A172 (cell line): ENCODE results near the gene DOK6. TPM values are rescaled to one million over a fixed set of nuclear protein-coding genes. Genes with fewer than 3 reads are reported as not detected.

Experiments
- DNase-seq: peaks from one replicate; pipeline ENCODE4 v3.0.0-alpha.2; 2015; ENCODE audit warnings: low spot score
- total RNA-seq: library from RNA; depleted of rRNA; stranded (reverse); fragments of >200 nt; shearing (Covaris generic); gene quantifications from 2 replicates; pipeline ENCODE4 v1.2.3, GENCODE V29; 2014

Gene DOK6
- total RNA-seq, 1 experiment from 2014 or later = not detected

DNA sequence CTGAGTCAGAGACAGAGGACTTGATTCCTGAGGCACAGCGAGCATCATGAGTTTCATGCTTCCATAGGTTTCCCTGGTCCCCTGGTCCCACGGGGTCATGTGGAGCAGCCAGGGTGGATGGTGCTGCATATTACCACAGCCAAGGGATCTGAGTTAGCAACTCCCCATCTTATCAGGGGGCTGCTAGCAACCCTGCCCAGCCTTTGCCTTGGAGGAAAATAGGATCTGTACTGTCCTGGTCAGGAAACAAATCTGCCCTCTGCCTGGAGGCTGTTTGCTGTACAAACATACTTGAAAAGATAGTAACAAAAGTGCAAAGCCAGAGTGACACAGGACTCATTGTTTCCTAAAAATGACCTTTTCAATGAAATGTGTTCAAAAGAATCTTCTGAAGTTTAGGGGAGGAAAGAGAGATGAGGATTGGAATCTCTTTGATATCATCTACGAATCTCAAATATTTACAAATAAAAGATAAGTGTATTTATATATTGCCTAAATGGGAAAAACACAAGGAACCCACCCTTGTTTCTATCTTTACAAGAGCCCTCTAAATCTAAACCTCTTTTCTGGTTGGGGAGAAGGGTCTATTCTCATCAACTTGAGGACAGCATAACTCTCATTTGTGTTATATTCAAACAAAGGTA, 352.2 kb downstream of the DOK6 start:
- no peak for DNase-seq

DNA sequence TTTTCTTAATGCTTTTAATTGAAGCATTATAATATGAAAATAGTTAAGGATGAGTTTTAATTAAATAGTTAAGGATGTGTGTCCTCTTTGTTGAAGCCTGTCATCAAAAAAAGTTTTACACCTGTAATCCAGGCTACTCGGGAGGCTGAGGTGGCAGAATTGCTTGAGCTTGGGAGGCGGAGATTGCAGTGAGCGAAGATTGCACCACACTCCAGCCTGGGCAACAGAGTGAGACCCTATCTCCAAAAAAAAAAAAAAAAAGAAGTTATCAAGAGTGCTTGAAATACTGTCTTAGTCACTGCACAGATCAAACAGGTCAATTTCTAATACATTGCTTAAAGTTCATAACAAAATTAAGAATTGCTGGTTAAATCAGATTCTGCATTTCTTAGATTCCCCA, 353.4 kb downstream of the DOK6 start:
- DNase-seq = no peak

DNA sequence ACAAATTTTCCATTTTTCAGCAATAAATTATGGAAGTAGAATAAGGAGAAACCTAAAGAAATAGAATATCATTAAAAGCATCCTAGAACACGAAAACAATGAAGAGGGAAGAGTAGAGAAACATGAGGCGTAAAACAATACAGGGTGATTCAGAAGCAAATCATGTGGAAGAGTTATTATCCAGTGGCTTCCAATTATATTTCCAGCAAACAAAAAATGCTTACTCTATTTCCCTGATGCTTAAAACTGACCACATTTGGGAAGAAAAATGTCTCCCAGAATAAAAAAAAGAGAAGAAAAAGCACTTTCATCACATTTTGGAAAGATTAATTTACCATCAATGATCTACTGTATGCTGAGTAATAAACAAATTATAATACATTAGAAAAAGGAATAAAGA, 354.4 kb downstream of the DOK6 start:
- DNase-seq = no peak

DNA sequence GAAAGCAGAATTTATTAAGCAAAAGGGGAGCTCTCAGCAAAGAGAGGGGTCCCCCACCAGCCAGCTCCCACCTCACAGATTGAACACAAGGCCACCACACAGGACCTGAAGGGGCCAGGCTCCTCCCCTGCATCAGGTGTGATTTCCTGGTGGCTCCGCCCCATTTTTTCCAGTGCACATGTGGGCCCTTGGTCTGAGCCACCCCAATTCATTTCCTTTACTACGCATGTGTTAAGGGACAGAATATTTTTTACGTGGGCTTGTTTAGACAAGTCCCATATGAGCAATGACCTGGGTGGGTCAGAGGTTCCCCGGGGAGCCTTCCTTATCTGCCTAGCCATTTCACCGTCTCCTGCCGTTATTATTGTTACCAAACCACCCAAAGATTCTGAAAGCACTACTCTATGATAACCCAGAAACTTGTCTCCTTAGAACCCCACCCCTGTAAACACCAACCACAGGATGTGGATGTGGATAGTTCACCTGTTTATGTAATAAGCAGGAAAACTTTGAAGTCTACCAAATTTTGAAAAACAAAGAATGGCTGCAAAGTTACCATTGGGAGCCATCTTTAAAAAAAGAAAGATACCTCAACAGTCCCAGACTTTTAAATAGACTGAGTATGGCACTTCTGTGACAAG, 355.3 kb downstream of the DOK6 start:
- DNase-seq = no peak

DNA sequence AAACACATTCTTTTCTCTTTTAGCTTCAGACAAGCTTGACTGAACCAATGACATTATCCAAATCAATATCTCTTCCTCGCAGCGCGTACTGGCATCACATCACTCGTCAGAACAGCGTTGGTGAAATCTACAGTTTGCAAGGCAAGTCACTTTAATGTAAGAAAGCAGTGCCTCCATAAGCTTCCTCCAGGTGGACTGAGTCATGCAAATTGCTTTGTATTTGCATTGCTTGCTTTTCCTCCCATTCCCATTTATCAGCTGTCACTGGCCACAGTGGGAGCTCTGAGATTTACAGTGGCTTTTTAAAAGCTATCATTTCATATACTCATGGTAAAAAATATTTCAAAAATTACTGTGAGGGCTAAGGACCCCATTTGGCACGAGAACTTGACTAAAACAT, 357.0 kb downstream of the DOK6 start:
- peak; percentile 2 for DNase-seq

- no peak for DNase-seq
These were observed 357.8 kb downstream of the DOK6 start for GRCh38 chr18:69758458-69758857.

- DNase-seq = no peak
These were observed 358.4 kb downstream of the DOK6 start for GRCh38 chr18:69759046-69759445.

DNA sequence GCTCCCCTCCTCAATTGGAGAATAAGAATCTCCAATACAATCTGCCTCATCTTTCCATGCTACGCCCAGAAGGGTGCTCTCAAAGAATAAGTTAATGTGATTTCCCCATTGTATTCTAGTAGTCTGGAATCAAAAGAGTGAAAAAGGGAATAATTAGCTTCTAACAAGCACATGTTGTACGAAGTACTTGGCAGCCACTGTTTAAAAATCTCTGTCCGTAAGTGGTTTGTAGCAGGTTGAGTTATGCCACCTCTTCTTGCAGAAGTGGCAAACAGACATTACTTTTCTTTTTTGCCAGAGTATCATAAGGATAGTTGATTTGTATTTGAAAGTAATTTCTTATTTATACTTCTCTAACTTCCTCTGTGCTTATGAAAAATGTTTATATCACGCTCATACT, 362.3 kb downstream of the DOK6 start:
- no peak for DNase-seq

DNA sequence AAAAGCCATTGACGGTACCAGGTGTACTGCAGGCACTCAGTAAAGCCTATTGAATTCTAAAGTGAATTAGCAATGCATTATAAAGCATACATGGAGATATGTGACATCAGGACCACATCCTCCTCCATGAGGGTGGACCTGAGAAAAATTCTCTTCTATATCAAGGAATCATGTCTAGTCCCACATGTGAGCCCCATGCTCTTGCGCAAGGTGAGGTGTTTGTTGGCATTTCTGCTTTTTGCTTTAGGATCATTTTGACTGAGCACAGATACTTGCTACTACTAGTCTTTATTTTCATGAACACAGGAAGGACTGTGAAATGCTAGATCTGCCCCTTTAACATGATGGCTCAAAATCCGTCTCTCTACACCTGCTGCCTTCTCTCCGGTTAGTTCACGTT, 363.1 kb downstream of the DOK6 start:
- no peak for DNase-seq

DNA sequence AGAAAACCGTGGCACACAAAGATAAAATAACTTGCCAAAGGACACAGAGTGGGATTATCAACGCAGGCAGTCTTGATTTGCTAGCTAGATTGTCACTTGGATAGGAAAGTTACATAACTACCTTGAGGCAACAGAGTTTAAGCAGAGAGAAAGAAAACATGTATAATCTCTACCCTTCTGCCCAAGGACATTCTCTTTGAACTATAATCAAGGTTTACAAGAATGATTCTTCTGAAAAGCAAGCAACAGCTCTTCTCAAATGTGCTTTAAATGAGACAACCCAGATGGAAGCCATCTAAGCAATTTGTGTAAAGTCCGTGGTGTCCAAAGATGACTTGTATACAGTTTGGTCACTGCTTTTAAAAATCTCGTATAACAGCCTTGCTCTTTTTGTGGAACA, 369.6 kb downstream of the DOK6 start:
- DNase-seq = no peak

DNA sequence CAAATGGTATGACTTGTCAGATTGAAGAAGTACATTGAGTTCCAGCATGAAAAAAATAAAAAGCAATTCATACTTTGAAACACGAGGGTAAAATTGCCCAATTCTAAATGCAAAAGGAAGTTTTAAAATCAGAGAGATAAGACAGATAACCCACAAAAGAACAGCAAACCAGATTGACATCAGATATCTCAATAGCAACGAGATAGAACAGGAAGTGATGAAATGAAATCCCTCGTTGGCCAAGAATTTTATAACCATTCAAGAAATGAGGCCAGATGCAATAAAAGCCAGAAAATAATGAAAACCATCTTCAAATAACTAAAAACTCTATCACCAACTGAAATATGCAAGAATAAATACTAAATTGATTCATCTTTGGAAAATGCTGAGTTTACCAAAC, 374.1 kb downstream of the DOK6 start:
- no peak for DNase-seq

GRCh38 chr18:69777248-69777647, 376.6 kb downstream of the DOK6 start:
- DNase-seq = no peak

- no peak for DNase-seq
These were observed 378.0 kb downstream of the DOK6 start for GRCh38 chr18:69778680-69779079.

- no peak for DNase-seq
These were observed 380.2 kb downstream of the DOK6 start for GRCh38 chr18:69780851-69781250.

- DNase-seq = no peak
These were observed 384.1 kb downstream of the DOK6 start for GRCh38 chr18:69784815-69785214.

- no peak for DNase-seq
These were observed 384.8 kb downstream of the DOK6 start for GRCh38 chr18:69785466-69785865.

DNA sequence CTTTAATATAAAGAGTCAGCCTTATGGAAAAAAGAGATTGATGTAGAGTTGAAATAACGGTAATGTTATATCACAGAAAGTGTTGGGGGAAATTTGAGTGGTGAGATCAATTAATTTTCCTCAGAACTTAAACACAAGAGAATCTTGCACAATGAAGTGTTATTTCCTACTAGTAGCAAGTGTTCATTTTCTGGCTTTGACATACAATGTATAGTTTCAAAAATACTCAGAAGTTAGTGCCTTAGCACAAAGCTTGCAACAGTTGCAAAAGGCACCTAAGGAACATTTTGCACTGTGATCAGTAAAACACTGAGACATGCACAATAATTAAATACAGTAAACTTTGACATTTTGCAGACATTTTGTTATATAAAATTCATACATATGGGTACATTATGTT, 385.7 kb downstream of the DOK6 start:
- no peak for DNase-seq

- DNase-seq = peak; percentile 40
These were observed 387.3 kb downstream of the DOK6 start for GRCh38 chr18:69787825-69788547.

- no peak for DNase-seq
These were observed 389.1 kb downstream of the DOK6 start for GRCh38 chr18:69789794-69790193.

DNA sequence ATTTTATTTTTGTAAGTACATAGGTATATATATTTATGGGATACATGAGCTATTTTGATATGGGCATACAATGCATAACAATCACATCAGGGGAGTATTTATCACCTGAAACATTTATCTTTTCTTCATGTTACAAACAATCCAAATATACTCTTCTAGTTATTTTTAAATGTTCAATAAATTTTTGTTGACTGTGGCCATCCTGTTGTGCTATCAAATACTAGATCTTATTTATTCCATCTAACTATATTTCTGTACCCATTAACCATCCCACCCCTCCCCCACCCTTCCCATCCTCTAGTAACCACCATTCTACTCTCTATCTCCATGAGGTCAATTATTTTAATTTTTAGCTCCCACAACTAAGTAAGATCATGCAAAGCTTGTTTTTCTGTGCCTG, 390.0 kb downstream of the DOK6 start:
- no peak for DNase-seq

- no peak for DNase-seq
These were observed 395.1 kb downstream of the DOK6 start for GRCh38 chr18:69795791-69796190.

DNA sequence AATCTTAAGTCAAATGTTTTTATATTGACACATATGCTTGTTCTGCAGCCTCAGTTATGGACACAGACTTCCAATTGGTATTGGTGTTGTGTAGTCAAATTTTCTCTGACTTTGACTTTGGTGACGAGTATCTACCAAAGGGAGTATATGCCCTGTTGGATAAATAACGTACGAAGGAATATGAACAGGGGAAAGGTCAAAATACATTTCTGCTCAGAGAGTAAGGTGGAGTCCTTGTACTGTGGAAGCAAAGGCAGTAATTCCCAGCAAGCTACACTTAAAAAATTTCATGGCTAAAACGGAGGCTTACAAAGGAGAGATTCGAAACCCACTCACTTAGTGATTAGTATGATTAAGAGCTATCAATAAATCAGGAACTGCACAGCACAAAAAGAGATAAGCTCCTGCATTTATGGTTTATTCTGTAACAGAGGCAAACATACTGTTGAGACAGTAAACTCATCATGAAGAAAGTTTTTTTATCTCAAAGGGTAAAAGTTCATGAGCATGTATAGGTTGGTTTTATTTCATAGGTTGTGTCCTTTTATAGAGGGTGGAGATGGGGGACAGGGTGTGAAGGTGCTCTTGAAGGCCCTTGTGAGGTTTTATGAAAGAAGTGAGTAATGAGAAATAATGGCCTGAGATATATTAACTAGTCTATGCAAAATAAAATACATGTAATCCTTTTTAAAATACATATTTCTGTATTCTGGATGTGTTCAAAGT, 404.3 kb downstream of the DOK6 start:
- DNase-seq = no peak

DNA sequence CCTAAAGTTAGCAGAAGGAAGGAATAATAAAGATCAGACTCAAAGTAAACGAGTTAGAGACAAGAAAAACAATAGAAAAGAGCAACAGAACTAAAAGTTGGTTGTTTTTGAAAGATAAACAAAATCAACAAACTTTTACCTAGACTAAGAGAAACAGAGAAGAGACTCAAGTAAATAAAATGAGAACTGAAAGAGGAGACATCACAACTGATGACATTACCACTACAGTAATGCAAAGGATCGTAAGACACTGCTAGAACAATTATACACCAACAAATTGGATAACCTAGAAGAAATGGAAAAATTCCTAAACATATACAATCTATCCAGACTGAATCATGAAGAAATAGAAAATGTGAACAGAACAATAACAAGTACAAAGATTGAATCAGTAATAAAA, 407.7 kb downstream of the DOK6 start:
- DNase-seq = no peak
